Measurements from ENCODE around the gene TOP3A. TPM values are rescaled to one million over a fixed set of nuclear protein-coding genes. Genes with fewer than 3 reads are reported as not detected.
A peak's percentile ranks its signal among the peaks of the same experiment; 100 is the strongest.

Gene TOP3A
- total RNA-seq, 3 donors from 2014 or later: 27.9 to 39.8 (median 30.1) TPM

DNA sequence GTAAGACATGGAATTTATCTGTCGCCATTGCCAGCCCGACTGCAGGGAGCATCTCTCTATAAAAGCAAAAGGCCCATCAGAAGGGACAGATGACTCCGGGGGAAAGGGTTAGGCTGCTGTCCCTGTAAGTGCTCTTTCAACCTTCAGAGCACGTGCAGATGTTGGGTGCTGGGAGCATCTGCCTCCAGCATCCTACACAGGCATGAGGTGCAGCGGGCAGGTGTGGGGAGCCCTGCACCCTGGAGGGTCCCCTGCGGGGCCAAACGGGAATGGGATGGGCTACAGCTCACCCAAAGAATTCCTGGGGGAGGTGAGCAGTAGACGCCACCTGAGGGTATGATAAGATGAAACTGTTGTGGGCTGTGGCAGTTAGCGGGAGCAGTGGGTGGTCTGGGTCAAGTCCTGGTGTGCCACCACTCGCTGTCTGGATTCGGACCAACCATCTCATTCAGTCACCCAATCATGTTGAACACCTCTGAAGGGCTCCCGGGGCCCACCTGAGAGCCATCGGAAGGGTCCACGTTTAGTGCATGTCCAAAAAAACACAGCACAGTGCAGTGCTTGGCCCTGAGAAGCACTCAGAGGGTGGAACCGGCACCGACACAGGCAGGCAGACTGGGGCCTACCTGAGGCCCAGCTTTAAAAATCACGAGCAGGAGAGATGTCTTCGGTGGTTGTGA lies 4.1 kb upstream of the TOP3A start:
- H3K9me3 ChIP-seq: no peaks in the 10 kb centered on the region
- DNase-seq (no peak), ATAC-seq (no peak)
- TF ChIP-seq, protein P1, sequence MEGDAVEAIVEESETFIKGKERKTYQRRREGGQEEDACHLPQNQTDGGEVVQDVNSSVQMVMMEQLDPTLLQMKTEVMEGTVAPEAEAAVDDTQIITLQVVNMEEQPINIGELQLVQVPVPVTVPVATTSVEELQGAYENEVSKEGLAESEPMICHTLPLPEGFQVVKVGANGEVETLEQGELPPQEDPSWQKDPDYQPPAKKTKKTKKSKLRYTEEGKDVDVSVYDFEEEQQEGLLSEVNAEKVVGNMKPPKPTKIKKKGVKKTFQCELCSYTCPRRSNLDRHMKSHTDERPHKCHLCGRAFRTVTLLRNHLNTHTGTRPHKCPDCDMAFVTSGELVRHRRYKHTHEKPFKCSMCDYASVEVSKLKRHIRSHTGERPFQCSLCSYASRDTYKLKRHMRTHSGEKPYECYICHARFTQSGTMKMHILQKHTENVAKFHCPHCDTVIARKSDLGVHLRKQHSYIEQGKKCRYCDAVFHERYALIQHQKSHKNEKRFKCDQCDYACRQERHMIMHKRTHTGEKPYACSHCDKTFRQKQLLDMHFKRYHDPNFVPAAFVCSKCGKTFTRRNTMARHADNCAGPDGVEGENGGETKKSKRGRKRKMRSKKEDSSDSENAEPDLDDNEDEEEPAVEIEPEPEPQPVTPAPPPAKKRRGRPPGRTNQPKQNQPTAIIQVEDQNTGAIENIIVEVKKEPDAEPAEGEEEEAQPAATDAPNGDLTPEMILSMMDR (IDR thresholded peaks at IDR 0.05): no peak
- H3K4me1 ChIP-seq (ENCODE audit: low read depth): peaks cover 44% of the 10 kb centered on the region
- no peak overlapping the region for H3K4me3 ChIP-seq
- H3K36me3 ChIP-seq (ENCODE audit: low read depth): peaks cover 7% of the 10 kb centered on the region
- intact Hi-C loops (cut with DNase I, micrococcal nuclease): no loop called here

DNA sequence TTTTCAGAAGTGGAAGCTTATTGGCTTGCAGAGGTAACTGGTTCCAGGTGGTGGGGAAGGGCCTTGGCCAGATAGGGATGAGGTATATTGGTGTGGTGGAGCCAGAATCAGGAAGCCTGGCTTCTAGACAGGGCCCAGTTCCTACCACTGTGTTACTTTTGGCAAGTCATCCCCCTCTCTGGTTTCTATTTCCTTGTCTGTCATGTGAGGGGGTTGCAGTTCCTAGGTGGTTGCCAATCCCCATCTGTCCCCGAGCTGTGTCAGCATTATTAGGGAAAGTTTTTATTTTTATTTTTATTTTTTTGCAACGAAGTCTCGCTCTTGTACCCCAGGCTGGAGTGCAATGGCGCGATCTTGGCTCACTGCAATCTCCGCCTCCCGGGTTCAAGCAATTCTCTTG lies 3.3 kb upstream of the TOP3A start:
- intact Hi-C loops (cut with DNase I, micrococcal nuclease): no loop called here

DNA sequence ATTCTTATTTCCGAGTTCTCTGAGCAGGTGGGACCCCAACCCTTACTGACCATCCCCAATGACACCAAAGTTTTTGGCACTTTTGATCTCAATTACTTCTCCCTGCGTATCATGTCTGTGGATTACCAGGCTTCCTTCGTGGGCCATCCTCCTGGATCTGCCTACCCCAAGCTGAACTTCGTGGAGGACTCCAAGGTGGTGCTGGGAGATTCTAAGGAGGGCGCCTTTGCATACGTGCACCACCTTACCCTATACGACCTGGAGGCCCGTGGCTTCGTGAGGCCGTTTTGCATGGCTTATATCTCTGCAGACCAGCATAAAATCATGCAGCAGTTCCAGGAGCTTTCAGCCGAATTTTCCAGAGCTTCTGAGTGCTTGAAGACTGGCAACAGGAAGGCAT lies 1.2 kb upstream of the TOP3A start:
- Histone ChIP-seq H3K4me1 (ENCODE audit: low read depth) (peaks cover 56% of the 10 kb centered on the region), H3K36me3 (ENCODE audit: low read depth) (no peaks in the 10 kb centered on the region), H3K4me3 (peak overlapping the region; percentile 85), H3K9me3 (no peaks in the 10 kb centered on the region)
- TF ChIP-seq, protein P1 (IDR thresholded peaks at IDR 0.05): no peak
- intact Hi-C loops (cut with DNase I, micrococcal nuclease): no loop called here
- DNase-seq: no peak
- ATAC-seq: no peak

More for the DNA sequence above, 3.3 kb upstream of the TOP3A start:
- H3K36me3 ChIP-seq (ENCODE audit: low read depth): peaks cover 4% of the 10 kb centered on the region
- ATAC-seq: no peak
- no peak for DNase-seq
- TF ChIP-seq, protein P1 (IDR thresholded peaks at IDR 0.05): no peak
- peaks cover 52% of the 10 kb centered on the region for H3K4me1 ChIP-seq (ENCODE audit: low read depth)
- H3K9me3 ChIP-seq: no peaks in the 10 kb centered on the region
- H3K4me3 ChIP-seq: no peak overlapping the region

DNA sequence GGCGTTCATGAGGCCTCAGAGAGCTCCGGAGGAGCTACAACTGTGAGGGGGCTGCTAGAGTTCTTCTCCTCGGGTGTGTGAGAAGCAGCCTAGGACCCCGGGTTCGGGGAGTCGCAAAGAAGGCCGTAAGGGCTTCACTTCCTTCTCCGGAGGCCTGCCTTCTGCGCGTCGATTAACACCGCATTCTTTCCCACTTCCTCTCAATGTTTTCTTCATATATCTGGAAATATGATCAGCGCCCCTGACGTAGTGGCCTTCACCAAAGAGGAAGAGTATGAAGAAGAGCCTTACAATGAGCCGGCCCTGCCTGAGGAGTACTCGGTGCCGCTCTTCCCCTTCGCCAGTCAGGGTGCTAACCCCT lies 748 bp upstream of the TOP3A start:
- H3K4me3 ChIP-seq: peak overlapping the region; percentile 85
- ATAC-seq: peak; percentile 9
- DNase-seq: peak in 2 of 3 donors; percentile 40 to 58
- H3K9me3 ChIP-seq: no peaks in the 10 kb centered on the region
- intact Hi-C loops (cut with DNase I, micrococcal nuclease): no loop called here
- H3K4me1 ChIP-seq (ENCODE audit: low read depth): peaks cover 56% of the 10 kb centered on the region
- no peaks in the 10 kb centered on the region for H3K36me3 ChIP-seq (ENCODE audit: low read depth)
- TF ChIP-seq, protein P1 (IDR thresholded peaks at IDR 0.05): no peak

DNA sequence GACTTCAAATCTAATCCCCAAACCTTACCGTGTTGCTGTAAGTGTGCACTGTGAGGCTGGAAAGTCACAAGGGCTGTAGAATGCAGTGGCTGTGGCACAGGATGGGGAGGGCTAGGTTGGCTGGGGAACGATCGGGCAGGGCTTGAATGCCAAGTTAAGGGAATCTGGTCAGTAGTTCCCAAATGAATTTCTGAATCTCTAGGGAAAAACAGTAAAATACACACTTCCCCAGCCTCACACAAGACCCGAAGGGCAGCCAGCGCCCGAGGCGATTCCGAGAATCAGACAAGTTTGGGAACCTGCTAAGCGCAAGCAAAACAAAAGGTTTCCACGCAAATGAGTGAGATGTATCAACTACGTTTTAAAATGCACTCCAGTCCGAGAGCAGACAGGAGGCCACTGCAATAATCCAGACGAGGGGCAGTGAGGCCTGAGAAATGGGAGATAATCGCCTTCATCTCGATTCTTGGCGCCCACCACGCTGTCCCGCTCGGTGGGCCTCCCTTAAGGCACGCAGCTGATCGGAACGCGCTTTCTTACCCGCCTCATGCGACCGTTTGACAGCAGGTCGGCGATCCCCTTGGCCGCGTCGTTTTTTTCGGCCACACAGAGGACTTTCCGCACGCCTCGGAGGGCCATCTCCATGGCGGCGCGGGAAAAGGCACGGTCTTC lies 599 bp downstream of the TOP3A start:
- peak overlapping the region; percentile 85 for H3K4me3 ChIP-seq
- DNase-seq (peak in 1 of 3 donors; percentile 13), ATAC-seq (peak; percentile 7)

More for the DNA sequence above, 599 bp downstream of the TOP3A start:
- intact Hi-C loops (cut with DNase I, micrococcal nuclease): no loop called here
- Histone ChIP-seq H3K36me3 (ENCODE audit: low read depth) (no peaks in the 10 kb centered on the region), H3K4me1 (ENCODE audit: low read depth) (peaks cover 48% of the 10 kb centered on the region), H3K9me3 (no peaks in the 10 kb centered on the region)
- TF ChIP-seq, protein P1 (IDR thresholded peaks at IDR 0.05): no peak

Data from mucosa of descending colon (tissue), 3 donors.